ENCODE results near the gene NDUFA12. TPM values are rescaled to one million over a fixed set of nuclear protein-coding genes. Genes with fewer than 3 reads are reported as not detected.

The NDUFA12 gene
- total RNA-seq, 4 donors from 2014 or later = 54.7 to 133 (median 89.0) TPM

- no peak for TF ChIP-seq POLR2A (IDR thresholded peaks at IDR 0.05)
- TF ChIP-seq, protein P1, sequence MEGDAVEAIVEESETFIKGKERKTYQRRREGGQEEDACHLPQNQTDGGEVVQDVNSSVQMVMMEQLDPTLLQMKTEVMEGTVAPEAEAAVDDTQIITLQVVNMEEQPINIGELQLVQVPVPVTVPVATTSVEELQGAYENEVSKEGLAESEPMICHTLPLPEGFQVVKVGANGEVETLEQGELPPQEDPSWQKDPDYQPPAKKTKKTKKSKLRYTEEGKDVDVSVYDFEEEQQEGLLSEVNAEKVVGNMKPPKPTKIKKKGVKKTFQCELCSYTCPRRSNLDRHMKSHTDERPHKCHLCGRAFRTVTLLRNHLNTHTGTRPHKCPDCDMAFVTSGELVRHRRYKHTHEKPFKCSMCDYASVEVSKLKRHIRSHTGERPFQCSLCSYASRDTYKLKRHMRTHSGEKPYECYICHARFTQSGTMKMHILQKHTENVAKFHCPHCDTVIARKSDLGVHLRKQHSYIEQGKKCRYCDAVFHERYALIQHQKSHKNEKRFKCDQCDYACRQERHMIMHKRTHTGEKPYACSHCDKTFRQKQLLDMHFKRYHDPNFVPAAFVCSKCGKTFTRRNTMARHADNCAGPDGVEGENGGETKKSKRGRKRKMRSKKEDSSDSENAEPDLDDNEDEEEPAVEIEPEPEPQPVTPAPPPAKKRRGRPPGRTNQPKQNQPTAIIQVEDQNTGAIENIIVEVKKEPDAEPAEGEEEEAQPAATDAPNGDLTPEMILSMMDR (IDR thresholded peaks at IDR 0.05) = no peak
- Histone ChIP-seq H3K27ac (no peak overlapping the region), H3K4me3 (no peak overlapping the region), H3K4me1 (no peaks in the 10 kb centered on the region), H3K9me3 (no peaks in the 10 kb centered on the region), H3K27me3 (no peaks in the 10 kb centered on the region), H3K36me3 (no peaks in the 10 kb centered on the region)
- DNase-seq = no peak
Measured at GRCh38 chr12:94938583-94938982, 64.9 kb downstream of the NDUFA12 start.

GRCh38 chr12:94930772-94931171, 72.7 kb downstream of the NDUFA12 start:
- H3K27ac ChIP-seq = no peak overlapping the region
- TF ChIP-seq, protein P1 (IDR thresholded peaks at IDR 0.05) = no peak
- TF ChIP-seq POLR2A (IDR thresholded peaks at IDR 0.05) = no peak
- no peaks in the 10 kb centered on the region for H3K36me3 ChIP-seq
- no peaks in the 10 kb centered on the region for H3K9me3 ChIP-seq
- no peak for DNase-seq
- no peak overlapping the region for H3K4me3 ChIP-seq
- H3K27me3 ChIP-seq = no peaks in the 10 kb centered on the region
- no peaks in the 10 kb centered on the region for H3K4me1 ChIP-seq

DNA sequence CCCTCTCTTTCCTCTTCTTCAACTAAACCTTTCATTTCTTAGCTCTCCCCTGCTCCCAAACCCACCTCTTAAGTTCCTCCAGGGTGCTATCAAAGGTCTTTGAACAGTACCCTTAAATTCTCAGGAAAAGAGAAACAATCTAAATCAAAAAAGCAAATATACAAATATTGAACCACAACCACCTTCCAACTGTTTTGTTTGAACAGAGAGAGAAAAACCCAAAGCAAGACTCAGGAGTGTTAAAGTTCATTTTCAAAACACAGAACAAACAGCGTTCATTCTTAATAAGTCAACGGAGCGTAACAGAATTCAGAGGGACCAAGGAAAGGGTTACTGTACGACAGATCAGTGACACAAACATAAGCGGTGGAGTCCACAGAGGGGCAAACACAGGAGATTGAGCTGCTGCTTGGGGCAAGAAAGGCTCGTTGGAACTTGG, 73.3 kb downstream of the NDUFA12 start:
- H3K36me3 ChIP-seq = no peaks in the 10 kb centered on the region
- no peaks in the 10 kb centered on the region for H3K9me3 ChIP-seq
- no peak overlapping the region for H3K27ac ChIP-seq
- H3K4me3 ChIP-seq = no peak overlapping the region
- no peaks in the 10 kb centered on the region for H3K4me1 ChIP-seq
- DNase-seq = no peak
- TF ChIP-seq, protein P1 (IDR thresholded peaks at IDR 0.05) = no peak
- TF ChIP-seq POLR2A (IDR thresholded peaks at IDR 0.05) = no peak
- H3K27me3 ChIP-seq = no peaks in the 10 kb centered on the region

GRCh38 chr12:94929780-94930179, 73.7 kb downstream of the NDUFA12 start:
- Histone ChIP-seq H3K4me3 (no peak overlapping the region), H3K9me3 (no peaks in the 10 kb centered on the region), H3K27me3 (no peaks in the 10 kb centered on the region), H3K36me3 (no peaks in the 10 kb centered on the region), H3K4me1 (no peaks in the 10 kb centered on the region), H3K27ac (no peak overlapping the region)
- no peak for DNase-seq
- no peak for TF ChIP-seq POLR2A (IDR thresholded peaks at IDR 0.05)
- TF ChIP-seq, protein P1 (IDR thresholded peaks at IDR 0.05) = no peak

DNA sequence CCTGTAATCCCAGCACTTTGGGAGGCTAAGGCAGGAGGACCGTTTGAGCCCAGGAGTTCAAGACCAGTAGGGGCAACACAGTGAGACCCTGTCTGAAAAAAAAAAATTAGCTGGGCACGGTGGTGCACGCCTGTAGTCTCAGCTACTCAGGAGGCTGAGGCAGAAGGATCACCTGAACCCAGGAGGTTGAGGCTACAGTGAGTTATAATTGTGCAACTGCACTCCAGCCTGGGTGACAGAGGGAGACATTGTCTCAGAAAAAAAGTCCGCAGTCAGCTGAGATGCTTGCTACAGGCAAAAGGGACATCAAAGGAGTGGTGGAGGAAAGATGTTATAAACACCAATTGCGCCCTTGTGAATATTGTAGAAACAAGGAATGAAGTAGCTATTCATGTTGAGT, 77.8 kb downstream of the NDUFA12 start:
- Histone ChIP-seq H3K4me3 (no peak overlapping the region), H3K27ac (no peak overlapping the region), H3K4me1 (no peaks in the 10 kb centered on the region), H3K27me3 (no peaks in the 10 kb centered on the region), H3K9me3 (no peaks in the 10 kb centered on the region), H3K36me3 (no peaks in the 10 kb centered on the region)
- TF ChIP-seq POLR2A (IDR thresholded peaks at IDR 0.05) = no peak
- TF ChIP-seq, protein P1 (IDR thresholded peaks at IDR 0.05) = no peak
- no peak for DNase-seq

GRCh38 chr12:94925206-94925605, 78.3 kb downstream of the NDUFA12 start:
- DNase-seq = no peak
- Histone ChIP-seq H3K4me3 (no peak overlapping the region), H3K27me3 (no peaks in the 10 kb centered on the region), H3K27ac (no peak overlapping the region), H3K36me3 (no peaks in the 10 kb centered on the region), H3K9me3 (no peaks in the 10 kb centered on the region), H3K4me1 (no peaks in the 10 kb centered on the region)
- TF ChIP-seq, protein P1 (IDR thresholded peaks at IDR 0.05) = no peak
- TF ChIP-seq POLR2A (IDR thresholded peaks at IDR 0.05) = no peak

All from Peyer's patch (tissue), 4 donors.